Thoracic aorta (tissue), 2 donors: ENCODE data around the gene SLC8A1. TPM values are rescaled to one million over a fixed set of nuclear protein-coding genes. Genes with fewer than 3 reads are reported as not detected.

ENCODE experiments used
- ATAC-seq: fragments of 150-250 bp; one replicate; pipeline ENCODE4 v1.8.0; 2017; ENCODE audit warnings: low read depth; ENCODE audit not compliant: insufficient number of reproducible peaks, low FRiP score
- DNase-seq: peaks from one replicate; pipeline ENCODE4 v3.0.0-alpha.2; 2020; ENCODE audit warnings: low spot score
- H3K27ac ChIP-seq, 2 donors: fragments of 200-600 bp; sonication (generic); 1 replicate in 1 of 2; 2 replicates in 1 of 2; pipeline ENCODE4 v1.5.1; 2016; ENCODE audit warnings: mild to moderate bottlenecking in 2 of 2, moderate library complexity in 2 of 2
- H3K27me3 ChIP-seq: fragments of 200-600 bp; sonication (generic); replicated peaks from 2 replicates; pipeline ENCODE4 v1.6.0; 2016; ENCODE audit warnings: mild to moderate bottlenecking; ENCODE audit not compliant: insufficient read depth
- H3K36me3 ChIP-seq: fragments of 200-600 bp; sonication (generic); one replicate; pipeline ENCODE4 v1.5.1; 2016
- H3K4me1 ChIP-seq, 2 donors: fragments of 200-600 bp; sonication (generic); 1 replicate in 1 of 2; 2 replicates in 1 of 2; pipeline versions ENCODE4 v1.5.1 to v1.6.0; 2016; ENCODE audit warnings: low read depth in 2 of 2, mild to moderate bottlenecking in 1 of 2; ENCODE audit not compliant: control insufficient read depth in 1 of 2
- H3K4me3 ChIP-seq: fragments of 200-600 bp; sonication (generic); 2 replicates; pipeline ENCODE4 v1.5.1; 2016; ENCODE audit warnings: mild to moderate bottlenecking
- H3K9me3 ChIP-seq: fragments of 200-600 bp; sonication (generic); 2 replicates; pipeline ENCODE4 v1.5.1; 2016
- total RNA-seq, 2 donors: library from RNA; depleted of rRNA; stranded (reverse); fragments of >200 nt; gene quantifications; one replicate each; pipeline versions ENCODE4 v1.1.0 to v1.2.3, GENCODE V29; 2016
- TF ChIP-seq, protein P1 (sequence below): fragments of 200-600 bp; sonication (generic); IDR thresholded peaks from one replicate; pipeline ENCODE4 v1.5.1; 2019; ENCODE audit warnings: antibody characterized with exemption

SLC8A1 gene
- total RNA-seq, 2 donors from 2014 or later, result 13.7 to 31.2 TPM

- H3K36me3 ChIP-seq, result no peaks in the 10 kb centered on the region
- ATAC-seq, result no peak
- TF ChIP-seq, protein P1, sequence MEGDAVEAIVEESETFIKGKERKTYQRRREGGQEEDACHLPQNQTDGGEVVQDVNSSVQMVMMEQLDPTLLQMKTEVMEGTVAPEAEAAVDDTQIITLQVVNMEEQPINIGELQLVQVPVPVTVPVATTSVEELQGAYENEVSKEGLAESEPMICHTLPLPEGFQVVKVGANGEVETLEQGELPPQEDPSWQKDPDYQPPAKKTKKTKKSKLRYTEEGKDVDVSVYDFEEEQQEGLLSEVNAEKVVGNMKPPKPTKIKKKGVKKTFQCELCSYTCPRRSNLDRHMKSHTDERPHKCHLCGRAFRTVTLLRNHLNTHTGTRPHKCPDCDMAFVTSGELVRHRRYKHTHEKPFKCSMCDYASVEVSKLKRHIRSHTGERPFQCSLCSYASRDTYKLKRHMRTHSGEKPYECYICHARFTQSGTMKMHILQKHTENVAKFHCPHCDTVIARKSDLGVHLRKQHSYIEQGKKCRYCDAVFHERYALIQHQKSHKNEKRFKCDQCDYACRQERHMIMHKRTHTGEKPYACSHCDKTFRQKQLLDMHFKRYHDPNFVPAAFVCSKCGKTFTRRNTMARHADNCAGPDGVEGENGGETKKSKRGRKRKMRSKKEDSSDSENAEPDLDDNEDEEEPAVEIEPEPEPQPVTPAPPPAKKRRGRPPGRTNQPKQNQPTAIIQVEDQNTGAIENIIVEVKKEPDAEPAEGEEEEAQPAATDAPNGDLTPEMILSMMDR, result no peak
- no peak overlapping the region for H3K27ac ChIP-seq
- no peaks in the 10 kb centered on the region for H3K27me3 ChIP-seq
- H3K9me3 ChIP-seq, result peaks cover 4% of the 10 kb centered on the region
- no peak for DNase-seq
- no peaks in the 10 kb centered on the region for H3K4me1 ChIP-seq
- H3K4me3 ChIP-seq, result no peak overlapping the region
Measured at GRCh38 chr2:40072442-40073232, 379.3 kb downstream of the SLC8A1 start.

GRCh38 chr2:40062381-40062780, 389.5 kb downstream of the SLC8A1 start:
- TF ChIP-seq, protein P1, result no peak
- no peak overlapping the region for H3K4me3 ChIP-seq
- no peak for ATAC-seq

DNA sequence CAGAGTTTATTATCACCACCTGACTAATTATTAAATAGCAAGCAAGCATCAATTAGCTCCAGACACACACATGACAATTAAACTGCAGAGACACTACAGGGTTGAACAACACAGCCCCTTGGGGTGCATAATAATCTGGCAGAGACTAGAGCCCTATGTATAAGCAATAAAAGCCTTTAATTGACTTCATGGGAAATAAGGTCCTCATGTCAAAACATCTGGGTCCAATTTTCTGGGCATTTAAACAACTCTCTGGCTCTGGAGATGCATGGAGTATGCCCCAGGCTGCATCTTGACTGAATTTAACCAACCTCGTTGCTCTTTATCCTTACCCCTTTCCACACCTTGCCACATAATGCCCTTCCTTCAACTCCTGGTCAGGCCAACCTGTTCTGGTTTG, 402.1 kb downstream of the SLC8A1 start:
- Histone ChIP-seq H3K4me1 (no peaks in the 10 kb centered on the region), H3K27ac (no peak overlapping the region)

More at GRCh38 chr2:40062381-40062780, 389.5 kb downstream of the SLC8A1 start:
- Histone ChIP-seq H3K4me1 (no peaks in the 10 kb centered on the region), H3K27ac (no peak overlapping the region), H3K9me3 (peaks cover 5% of the 10 kb centered on the region), H3K36me3 (no peaks in the 10 kb centered on the region), H3K27me3 (no peaks in the 10 kb centered on the region)
- no peak for DNase-seq

GRCh38 chr2:40048506-40048905, 403.4 kb downstream of the SLC8A1 start:
- Histone ChIP-seq H3K9me3 (no peaks in the 10 kb centered on the region), H3K4me3 (no peak overlapping the region), H3K27me3 (no peaks in the 10 kb centered on the region), H3K4me1 (no peaks in the 10 kb centered on the region), H3K27ac (no peak overlapping the region), H3K36me3 (no peaks in the 10 kb centered on the region)
- ATAC-seq, result no peak
- TF ChIP-seq, protein P1, result no peak
- no peak for DNase-seq

More for the DNA sequence above, 402.1 kb downstream of the SLC8A1 start:
- Histone ChIP-seq H3K4me3 (no peak overlapping the region), H3K27me3 (no peaks in the 10 kb centered on the region), H3K9me3 (no peaks in the 10 kb centered on the region), H3K36me3 (no peaks in the 10 kb centered on the region)
- ATAC-seq (no peak), DNase-seq (no peak)
- TF ChIP-seq, protein P1, result no peak

GRCh38 chr2:40047406-40047805, 404.5 kb downstream of the SLC8A1 start:
- no peak overlapping the region for H3K4me3 ChIP-seq
- no peaks in the 10 kb centered on the region for H3K9me3 ChIP-seq
- DNase-seq, result no peak
- no peaks in the 10 kb centered on the region for H3K36me3 ChIP-seq
- H3K27ac ChIP-seq, result no peak overlapping the region
- no peak for ATAC-seq
- H3K27me3 ChIP-seq, result no peaks in the 10 kb centered on the region
- no peaks in the 10 kb centered on the region for H3K4me1 ChIP-seq
- TF ChIP-seq, protein P1, result no peak
